ENCODE measurements around the gene LBP. TPM values are rescaled to one million over a fixed set of nuclear protein-coding genes. Genes with fewer than 3 reads are reported as not detected.

Gene LBP
- total RNA-seq, 1 experiment from 2014 or later: 0.15 TPM

DNA sequence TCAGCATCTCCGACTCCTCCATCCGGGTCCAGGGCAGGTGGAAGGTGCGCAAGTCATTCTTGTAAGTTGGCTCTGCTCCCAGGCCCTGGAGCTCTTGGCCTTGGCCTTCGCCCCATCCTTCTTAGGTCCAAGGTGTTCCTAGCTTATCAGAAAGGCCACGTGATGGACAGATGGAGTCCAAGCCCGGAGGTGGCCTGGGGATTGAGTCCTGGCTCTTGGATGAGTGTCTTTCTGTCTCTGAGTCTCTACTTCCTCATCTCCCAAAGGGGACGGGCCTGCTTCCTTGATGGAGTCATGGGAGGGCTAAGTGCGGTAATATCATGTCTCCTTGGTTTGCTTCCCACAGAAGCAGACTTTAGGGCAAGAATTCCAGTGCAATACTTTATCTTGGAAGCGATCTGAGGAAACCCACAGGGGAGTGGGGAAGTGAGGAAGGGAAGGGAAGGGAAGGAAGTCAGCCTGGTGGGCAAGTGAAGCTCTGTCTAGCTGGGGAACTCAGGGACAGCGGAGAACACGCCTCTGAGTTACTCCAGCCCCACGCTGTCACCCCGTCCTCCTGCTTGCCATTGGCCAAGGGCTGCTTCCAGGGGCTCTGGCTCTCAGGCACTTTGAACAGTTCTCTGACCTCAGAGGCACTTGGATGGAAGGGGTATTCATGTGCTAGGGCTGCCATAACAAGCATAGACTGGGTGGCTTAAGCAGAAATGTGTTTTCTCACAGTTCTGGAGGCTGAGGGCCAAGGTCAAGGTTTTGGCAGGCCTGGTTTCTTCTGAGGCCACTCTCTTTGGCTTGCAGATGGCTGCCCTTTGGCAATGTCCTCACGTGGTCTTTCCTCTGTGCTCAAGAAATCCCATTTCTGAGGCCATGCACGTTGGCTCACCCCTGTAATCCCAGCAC is 4.8 kb downstream of the LBP start:
- H3K27me3 ChIP-seq (ENCODE audit: insufficient read depth, low read length): no peaks in the 10 kb centered on the region
- no peaks in the 10 kb centered on the region for H3K9me3 ChIP-seq (ENCODE audit: control insufficient read depth in 1 of 2, insufficient read depth in 1 of 2, low read depth in 1 of 2, low read length in 2 of 2)
- RAD21 ChIA-PET (ENCODE audit: low non-redundant PET in 1 of 2, low total read pairs in 2 of 2, uncharacterized antibody in 2 of 2, unreplicated experiment in 2 of 2): no interaction called here
- H3K9me2 ChIP-seq (ENCODE audit: insufficient read depth): no peaks in the 10 kb centered on the region
- no peaks in the 10 kb centered on the region for H3K79me2 ChIP-seq (ENCODE audit: insufficient read depth, low read length)
- no peaks in the 10 kb centered on the region for H3K4me1 ChIP-seq (ENCODE audit: control insufficient read depth in 1 of 2, insufficient read depth in 2 of 2, low read length in 2 of 2)
- BruUV-seq (replicated peaks): no TSS peak
- CTCF ChIA-PET: no interaction called here
- H3K4me2 ChIP-seq (ENCODE audit: low read length): no peak overlapping the region
- TF ChIP-seq RAD21 (IDR thresholded peaks at IDR 0.05; ENCODE audit: low read depth) (no peak), ZFX (IDR thresholded peaks at IDR 0.05) (no peak), SRF (IDR thresholded peaks at IDR 0.05; ENCODE audit: low read depth) (no peak), FOSL1 (IDR thresholded peaks at IDR 0.05; ENCODE audit: low read depth) (no peak)
- TF ChIP-seq, protein P1, sequence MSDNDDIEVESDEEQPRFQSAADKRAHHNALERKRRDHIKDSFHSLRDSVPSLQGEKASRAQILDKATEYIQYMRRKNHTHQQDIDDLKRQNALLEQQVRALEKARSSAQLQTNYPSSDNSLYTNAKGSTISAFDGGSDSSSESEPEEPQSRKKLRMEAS (IDR thresholded peaks at IDR 0.05): no peak
- H3K9ac ChIP-seq (ENCODE audit: low read length): no peak overlapping the region
- H3K4me3 ChIP-seq (replicated peaks in 1 of 2; ENCODE audit: low read depth in 1 of 2, low read length in 2 of 2): no peak overlapping the region
- H2AFZ ChIP-seq (ENCODE audit: low read depth, low read length, poor library complexity, severe bottlenecking): no peak overlapping the region
- no peak overlapping the region for H3K27ac ChIP-seq (ENCODE audit: low read depth, low read length)
- H4K20me1 ChIP-seq (ENCODE audit: insufficient read depth): no peaks in the 10 kb centered on the region
- ATAC-seq (no peak), DNase-seq (ENCODE audit: low read depth, low spot score) (no peak)
- POLR2A ChIA-PET: no interaction called here
- intact Hi-C loops (cut with micrococcal nuclease): no loop called here
- H3K36me3 ChIP-seq (ENCODE audit: control insufficient read depth in 1 of 2, insufficient read depth in 2 of 2, low read length in 2 of 2): no peaks in the 10 kb centered on the region

- CTCF ChIA-PET: interaction anchor here (0.7 kb wide), 1 partner anchor 251 kb away, joined by 4 read pairs; no protein-coding TSS in a partner anchor
- Histone ChIP-seq H3K9me2 (ENCODE audit: insufficient read depth) (no peaks in the 10 kb centered on the region), H3K79me2 (ENCODE audit: insufficient read depth, low read length) (no peaks in the 10 kb centered on the region), H3K4me1 (ENCODE audit: control insufficient read depth in 1 of 2, insufficient read depth in 2 of 2, low read length in 2 of 2) (no peaks in the 10 kb centered on the region), H3K9me3 (ENCODE audit: control insufficient read depth in 1 of 2, insufficient read depth in 1 of 2, low read depth in 1 of 2, low read length in 2 of 2) (no peaks in the 10 kb centered on the region), H3K36me3 (ENCODE audit: control insufficient read depth in 1 of 2, insufficient read depth in 2 of 2, low read length in 2 of 2) (no peaks in the 10 kb centered on the region), H3K27ac (ENCODE audit: low read depth, low read length) (no peak overlapping the region), H3K9ac (ENCODE audit: low read length) (no peak overlapping the region), H3K4me3 (replicated peaks in 1 of 2; ENCODE audit: low read depth in 1 of 2, low read length in 2 of 2) (no peak overlapping the region), H3K27me3 (ENCODE audit: insufficient read depth, low read length) (no peaks in the 10 kb centered on the region), H4K20me1 (ENCODE audit: insufficient read depth) (no peaks in the 10 kb centered on the region), H2AFZ (ENCODE audit: low read depth, low read length, poor library complexity, severe bottlenecking) (no peak overlapping the region), H3K4me2 (ENCODE audit: low read length) (no peak overlapping the region)
- no peak for TF ChIP-seq JUND (IDR thresholded peaks at IDR 0.05)
- intact Hi-C loops (cut with micrococcal nuclease): no loop called here
- DNase-seq (ENCODE audit: low read depth, low spot score): no peak
- ATAC-seq: no peak
- RAD21 ChIA-PET (ENCODE audit: low non-redundant PET in 1 of 2, low total read pairs in 2 of 2, uncharacterized antibody in 2 of 2, unreplicated experiment in 2 of 2): no interaction called here
- POLR2A ChIA-PET: no interaction called here
- no TSS peak for BruUV-seq (replicated peaks)
Observed at GRCh38 chr20:38353316-38353715, 7.0 kb downstream of the LBP start.

All from HCT116 (cell line).